Ishikawa (cell line): ENCODE data around the gene PRRC2B.

Experiments used
- CEBPB ChIP-seq: IDR thresholded peaks from 2 replicates; pipeline ENCODE4 v1.6.1; 2012
- CREB1 ChIP-seq: IDR thresholded peaks from 2 replicates; pipeline ENCODE4 v1.6.1; 2012; ENCODE audit warnings: low read depth
- EGR1 ChIP-seq: IDR thresholded peaks from 2 replicates; pipeline ENCODE4 v1.6.1; 2012
- EP300 ChIP-seq: IDR thresholded peaks from 2 replicates; pipeline ENCODE4 v1.6.1; 2012; ENCODE audit warnings: borderline replicate concordance
- FOXM1 ChIP-seq: IDR thresholded peaks from 2 replicates; pipeline ENCODE4 v1.6.1; 2012; ENCODE audit warnings: low read depth, borderline replicate concordance
- NFIC ChIP-seq: IDR thresholded peaks from 2 replicates; pipeline ENCODE4 v1.6.1; 2012
- RAD21 ChIP-seq: IDR thresholded peaks from 2 replicates; pipeline ENCODE4 v1.6.1; 2012; ENCODE audit warnings: low read depth
- TAF1 ChIP-seq: IDR thresholded peaks from 2 replicates; pipeline ENCODE4 v1.6.1; 2012; ENCODE audit warnings: low read depth, mild to moderate bottlenecking
- TCF12 ChIP-seq: IDR thresholded peaks from 2 replicates; pipeline ENCODE4 v1.6.1; 2012; ENCODE audit warnings: low read depth
- TEAD4 ChIP-seq: IDR thresholded peaks from 2 replicates; pipeline ENCODE4 v1.6.1; 2012
- YY1 ChIP-seq: IDR thresholded peaks from 2 replicates; pipeline ENCODE4 v1.6.1; 2012; ENCODE audit warnings: low read depth
- ZBTB7A ChIP-seq: IDR thresholded peaks from 2 replicates; pipeline ENCODE4 v1.6.1; 2012; ENCODE audit warnings: low read depth
- TF ChIP-seq, protein P1 (sequence below): IDR thresholded peaks from 2 replicates; pipeline ENCODE4 v1.6.1; 2012; ENCODE audit warnings: low read depth, mild to moderate bottlenecking
- TF ChIP-seq, protein P2 (sequence below): IDR thresholded peaks from 2 replicates; pipeline ENCODE4 v1.6.1; 2012
- TF ChIP-seq, protein P3 (sequence below): IDR thresholded peaks from 2 replicates; pipeline ENCODE4 v1.6.1; 2012

Gene PRRC2B

DNA sequence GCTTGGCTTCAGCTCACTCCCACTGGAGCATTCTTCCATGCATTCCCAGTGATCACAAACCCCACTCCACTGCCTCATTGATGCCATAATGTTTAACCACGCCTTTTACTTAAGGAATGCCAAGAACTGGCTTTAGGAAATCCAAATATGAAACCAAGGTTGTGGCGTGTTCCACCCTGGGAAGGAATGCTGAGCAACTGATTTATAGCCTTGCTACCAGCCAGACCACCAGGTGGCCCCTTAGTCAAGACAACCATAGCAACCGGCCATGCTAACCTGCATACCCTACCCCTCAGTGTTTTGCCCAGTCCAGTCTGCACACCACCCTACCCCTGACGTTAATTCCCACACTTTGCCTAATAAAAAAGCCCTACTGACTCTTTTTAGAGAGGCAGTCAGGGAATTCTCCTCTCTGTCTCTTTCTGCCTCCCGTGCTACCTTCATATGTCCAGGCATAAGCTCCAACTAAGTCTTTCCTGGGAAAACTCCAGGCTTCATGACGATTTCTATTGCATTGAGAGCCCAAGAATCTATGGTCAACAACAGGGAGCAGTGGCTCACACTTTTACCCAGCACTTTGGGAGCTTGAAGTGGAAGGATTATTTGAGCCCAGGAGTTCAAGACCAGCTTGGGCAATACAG lies 27.0 kb upstream of the PRRC2B start:
- TF ChIP-seq RAD21, result peak; percentile 70
- peak; percentile 85 for TF ChIP-seq NFIC
- no peak for TF ChIP-seq TAF1
- TF ChIP-seq TEAD4, result peak; percentile 87
- TF ChIP-seq EP300, result peak; percentile 79; the same call in 1 of the 2 replicates
- 0 out of 2 replicates have a peak, but pooled peaks have one; percentile 56 for TF ChIP-seq ZBTB7A
- peak; percentile 38; the same call in 1 of the 2 replicates for TF ChIP-seq YY1
- peak; percentile 40; the same call in 1 of the 2 replicates for TF ChIP-seq FOXM1
- no peak; the same call in 1 of the 2 replicates for TF ChIP-seq CEBPB

DNA sequence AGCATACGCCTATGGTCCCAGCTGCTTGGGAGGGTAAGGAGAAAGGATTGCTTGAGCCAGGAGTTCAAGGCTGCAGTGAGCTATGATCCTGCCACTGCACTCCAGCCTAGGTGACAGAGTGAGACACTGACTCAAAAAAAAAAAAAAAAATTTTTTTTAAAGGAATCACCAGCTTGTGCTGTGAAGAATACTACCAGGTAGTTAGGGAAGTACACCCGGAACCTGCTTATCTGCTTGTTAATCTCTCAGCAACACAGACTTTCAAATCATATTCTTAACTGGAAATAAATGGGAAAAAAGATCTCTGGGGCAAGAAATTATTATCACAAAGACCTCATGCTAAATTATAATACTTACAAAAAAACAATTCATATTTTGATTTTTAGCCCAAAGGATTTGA lies 26.4 kb upstream of the PRRC2B start:
- TF ChIP-seq TAF1 (no peak), FOXM1 (no peak), YY1 (no peak), ZBTB7A (no peak), TEAD4 (no peak)
- TF ChIP-seq, protein P1, sequence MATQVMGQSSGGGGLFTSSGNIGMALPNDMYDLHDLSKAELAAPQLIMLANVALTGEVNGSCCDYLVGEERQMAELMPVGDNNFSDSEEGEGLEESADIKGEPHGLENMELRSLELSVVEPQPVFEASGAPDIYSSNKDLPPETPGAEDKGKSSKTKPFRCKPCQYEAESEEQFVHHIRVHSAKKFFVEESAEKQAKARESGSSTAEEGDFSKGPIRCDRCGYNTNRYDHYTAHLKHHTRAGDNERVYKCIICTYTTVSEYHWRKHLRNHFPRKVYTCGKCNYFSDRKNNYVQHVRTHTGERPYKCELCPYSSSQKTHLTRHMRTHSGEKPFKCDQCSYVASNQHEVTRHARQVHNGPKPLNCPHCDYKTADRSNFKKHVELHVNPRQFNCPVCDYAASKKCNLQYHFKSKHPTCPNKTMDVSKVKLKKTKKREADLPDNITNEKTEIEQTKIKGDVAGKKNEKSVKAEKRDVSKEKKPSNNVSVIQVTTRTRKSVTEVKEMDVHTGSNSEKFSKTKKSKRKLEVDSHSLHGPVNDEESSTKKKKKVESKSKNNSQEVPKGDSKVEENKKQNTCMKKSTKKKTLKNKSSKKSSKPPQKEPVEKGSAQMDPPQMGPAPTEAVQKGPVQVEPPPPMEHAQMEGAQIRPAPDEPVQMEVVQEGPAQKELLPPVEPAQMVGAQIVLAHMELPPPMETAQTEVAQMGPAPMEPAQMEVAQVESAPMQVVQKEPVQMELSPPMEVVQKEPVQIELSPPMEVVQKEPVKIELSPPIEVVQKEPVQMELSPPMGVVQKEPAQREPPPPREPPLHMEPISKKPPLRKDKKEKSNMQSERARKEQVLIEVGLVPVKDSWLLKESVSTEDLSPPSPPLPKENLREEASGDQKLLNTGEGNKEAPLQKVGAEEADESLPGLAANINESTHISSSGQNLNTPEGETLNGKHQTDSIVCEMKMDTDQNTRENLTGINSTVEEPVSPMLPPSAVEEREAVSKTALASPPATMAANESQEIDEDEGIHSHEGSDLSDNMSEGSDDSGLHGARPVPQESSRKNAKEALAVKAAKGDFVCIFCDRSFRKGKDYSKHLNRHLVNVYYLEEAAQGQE, result no peak

DNA sequence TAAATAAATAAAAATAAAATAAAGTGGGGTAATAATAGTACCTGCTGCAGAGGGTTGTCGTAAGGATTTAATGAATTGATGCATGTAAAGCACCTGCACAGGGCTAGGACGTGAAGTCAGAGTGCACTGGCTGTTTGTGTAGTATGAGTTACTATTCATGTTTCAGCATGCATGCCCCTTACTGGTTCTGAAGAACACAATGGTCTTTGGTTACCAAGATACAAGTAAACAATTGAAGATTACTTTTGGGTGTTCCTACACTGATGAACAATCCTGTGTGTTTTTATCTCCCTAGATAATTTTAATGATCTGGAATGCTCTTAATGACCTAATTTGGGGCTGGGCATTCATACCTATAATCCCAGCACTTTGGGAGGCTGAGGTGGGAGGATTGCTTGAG lies 23.2 kb upstream of the PRRC2B start:
- TF ChIP-seq EP300, result no peak
- TF ChIP-seq, protein P1, result no peak
- TF ChIP-seq, protein P2, sequence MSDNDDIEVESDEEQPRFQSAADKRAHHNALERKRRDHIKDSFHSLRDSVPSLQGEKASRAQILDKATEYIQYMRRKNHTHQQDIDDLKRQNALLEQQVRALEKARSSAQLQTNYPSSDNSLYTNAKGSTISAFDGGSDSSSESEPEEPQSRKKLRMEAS, result no peak
- TF ChIP-seq TEAD4, result no peak
- no peak for TF ChIP-seq TCF12
- no peak for TF ChIP-seq TAF1
- no peak for TF ChIP-seq YY1
- no peak for TF ChIP-seq FOXM1
- no peak for TF ChIP-seq EGR1
- no peak for TF ChIP-seq CEBPB
- TF ChIP-seq CREB1, result no peak
- TF ChIP-seq, protein P3, sequence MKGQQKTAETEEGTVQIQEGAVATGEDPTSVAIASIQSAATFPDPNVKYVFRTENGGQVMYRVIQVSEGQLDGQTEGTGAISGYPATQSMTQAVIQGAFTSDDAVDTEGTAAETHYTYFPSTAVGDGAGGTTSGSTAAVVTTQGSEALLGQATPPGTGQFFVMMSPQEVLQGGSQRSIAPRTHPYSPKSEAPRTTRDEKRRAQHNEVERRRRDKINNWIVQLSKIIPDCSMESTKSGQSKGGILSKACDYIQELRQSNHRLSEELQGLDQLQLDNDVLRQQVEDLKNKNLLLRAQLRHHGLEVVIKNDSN, result no peak
- no peak for TF ChIP-seq NFIC
- no peak for TF ChIP-seq RAD21
- no peak for TF ChIP-seq ZBTB7A

DNA sequence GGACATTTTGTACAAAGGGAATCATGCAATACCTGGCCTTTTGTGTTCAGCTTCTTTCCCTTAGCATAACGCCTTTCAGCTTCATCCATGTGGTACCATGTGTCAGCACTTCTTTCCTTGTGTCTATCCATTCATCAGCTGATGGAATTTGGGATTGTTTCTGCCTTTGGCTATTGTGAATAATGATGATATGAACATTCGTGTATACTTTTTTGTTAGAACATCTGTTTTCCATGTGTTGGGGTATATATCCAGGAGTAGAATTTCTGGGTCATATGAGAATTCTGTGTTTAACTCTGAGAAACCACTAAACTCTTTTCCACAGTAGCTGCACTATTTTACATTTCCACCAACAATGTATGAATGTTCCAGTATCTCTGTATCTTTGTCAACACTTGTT lies 14.8 kb upstream of the PRRC2B start:
- TF ChIP-seq, protein P3, result no peak
- TF ChIP-seq FOXM1, result no peak
- no peak for TF ChIP-seq CEBPB
- no peak for TF ChIP-seq ZBTB7A
- TF ChIP-seq, protein P1, result no peak
- TF ChIP-seq RAD21, result no peak
- no peak for TF ChIP-seq EGR1
- TF ChIP-seq TCF12, result no peak
- TF ChIP-seq TAF1, result no peak
- TF ChIP-seq NFIC, result no peak
- no peak for TF ChIP-seq CREB1
- TF ChIP-seq, protein P2, result no peak
- no peak for TF ChIP-seq EP300
- TF ChIP-seq TEAD4, result no peak
- no peak for TF ChIP-seq YY1
